Middle frontal gyrus (tissue), 1 donor: ENCODE data around the gene BNIPL.
A peak's percentile ranks its signal among the peaks of the same experiment; 100 is the strongest.

Experiments
- DNase-seq: peaks from one replicate; pipeline ENCODE4 v3.0.0-alpha.2; 2015; ENCODE audit warnings: low spot score; ENCODE audit errors: extremely low spot score

Gene BNIPL

DNA sequence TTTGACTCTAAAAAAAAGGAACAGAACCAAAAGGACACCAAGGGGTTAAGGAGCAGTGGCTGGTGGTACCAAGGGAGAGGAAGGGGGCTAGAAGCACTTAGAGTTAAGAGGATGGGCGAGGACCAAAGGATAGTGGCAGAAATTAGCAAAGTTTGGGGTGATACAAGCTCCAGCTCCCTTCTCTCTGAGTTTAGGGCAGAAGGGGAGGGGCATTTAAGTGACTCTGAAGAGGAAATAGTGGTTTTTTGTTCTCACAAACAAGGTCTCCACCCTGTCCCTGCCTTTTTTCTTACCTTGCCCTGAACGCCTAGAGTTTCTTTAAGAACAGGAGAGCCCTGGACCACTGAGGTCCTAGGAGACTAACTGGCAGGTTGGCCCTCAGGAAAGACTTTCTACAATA is 19.8 kb downstream of the BNIPL start:
- DNase-seq, result no peak

DNA sequence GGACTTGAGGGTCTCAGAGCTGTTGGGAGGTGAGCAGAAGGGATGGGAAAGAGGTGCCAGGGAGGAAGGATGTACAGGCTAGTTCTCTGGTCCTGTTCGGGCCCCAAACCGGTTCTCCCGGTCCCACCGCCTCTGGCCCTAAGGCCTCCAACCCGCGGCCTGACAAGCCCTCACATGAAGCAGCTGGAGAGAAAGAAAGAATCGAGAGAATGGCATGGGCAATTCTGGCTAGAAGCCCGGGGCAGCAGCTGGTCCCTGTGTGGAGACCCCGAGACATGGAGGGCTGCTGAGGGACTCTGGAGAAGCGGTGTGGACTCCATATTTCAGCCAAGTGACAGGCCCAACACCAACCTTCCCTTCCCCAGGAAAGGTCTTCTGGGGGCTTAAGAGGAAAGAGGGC is 22.3 kb downstream of the BNIPL start:
- DNase-seq, result no peak

DNA sequence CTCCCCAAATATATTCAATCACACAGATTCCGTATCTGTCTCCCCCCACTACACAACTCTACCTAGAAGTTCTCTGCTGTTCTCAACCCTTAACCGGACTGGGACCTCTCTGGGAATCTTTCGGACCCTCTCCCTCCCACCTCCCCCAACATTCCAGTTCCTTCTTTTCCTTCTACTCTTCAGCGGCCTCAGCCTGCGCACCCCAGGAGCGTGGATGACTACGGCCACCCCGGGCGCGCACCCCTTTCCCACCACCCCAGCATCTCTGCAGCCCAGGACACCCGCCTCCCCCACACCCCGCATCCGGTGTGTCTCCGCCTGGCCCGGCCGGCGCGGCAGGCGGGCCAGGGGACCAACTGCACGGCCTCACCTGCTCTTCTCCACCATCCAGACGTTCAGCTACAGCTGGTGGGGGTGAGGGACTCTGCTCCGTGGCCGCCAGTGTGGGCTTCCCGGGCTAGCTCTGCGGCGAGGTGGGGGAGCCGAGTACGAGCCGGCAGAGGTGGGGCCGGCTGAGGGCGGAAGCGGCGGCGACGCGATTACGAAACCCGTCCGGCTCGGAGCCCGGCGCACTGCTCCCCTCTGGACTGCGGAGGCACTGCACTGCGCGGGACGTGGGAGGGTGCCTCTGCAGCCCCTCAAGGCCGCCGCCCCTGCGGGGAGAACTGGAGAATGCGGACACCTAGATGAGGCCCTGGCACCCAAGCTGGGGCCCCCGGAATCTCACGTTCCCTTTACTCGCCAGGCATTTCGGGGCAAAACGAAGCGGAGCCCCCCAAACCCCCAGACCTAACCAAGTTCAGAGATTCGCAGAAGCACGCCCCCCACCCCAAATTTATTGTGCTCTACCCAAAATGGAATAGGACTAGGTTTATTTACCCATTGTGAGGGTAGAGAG is 23.0 kb downstream of the BNIPL start, which contains the start of gene CDC42SE1:
CDC42SE1 (minus strand) TSS at position 514 of the 898 bp plus-strand sequence. CDS start 3,892 bp downstream, outside the sequence.
- DNase-seq, result peak; percentile 72

DNA sequence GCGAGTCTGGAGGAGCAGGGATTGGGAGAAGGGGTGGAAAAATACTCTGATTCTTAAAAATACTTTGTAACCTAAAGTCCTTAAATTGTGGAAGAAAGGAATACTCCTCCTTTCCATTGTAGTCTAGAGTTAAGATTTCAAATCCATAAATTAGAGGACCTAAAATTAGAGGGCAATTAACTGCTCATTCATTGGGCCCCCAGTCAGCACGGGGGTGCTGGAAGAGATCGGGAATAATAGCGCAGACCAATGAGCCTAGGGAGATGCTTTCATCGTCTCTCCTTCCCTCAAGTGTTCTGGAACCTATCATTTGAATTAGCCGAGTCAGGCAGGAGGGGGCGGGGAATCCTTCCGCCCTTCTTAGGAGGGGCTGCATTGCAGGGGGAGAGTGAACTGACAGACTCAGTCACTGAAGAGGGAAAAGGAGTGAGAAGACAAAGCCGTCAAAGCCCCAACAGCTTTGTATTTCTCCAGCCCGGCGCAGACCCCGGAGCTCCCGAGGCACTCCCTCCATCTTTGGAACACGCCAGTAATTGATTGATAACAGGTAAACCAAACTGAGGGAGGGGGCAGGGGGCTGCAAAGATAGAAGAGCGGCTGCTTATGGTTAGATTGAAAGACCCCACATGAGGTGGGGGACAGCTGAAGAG is 23.7 kb downstream of the BNIPL start, which contains the start of gene MLLT11:
MLLT11 (plus strand) TSS at position 391 of the 650 bp plus-strand sequence. CDS start 6,828 bp downstream, outside the sequence.
- no peak for DNase-seq

DNA sequence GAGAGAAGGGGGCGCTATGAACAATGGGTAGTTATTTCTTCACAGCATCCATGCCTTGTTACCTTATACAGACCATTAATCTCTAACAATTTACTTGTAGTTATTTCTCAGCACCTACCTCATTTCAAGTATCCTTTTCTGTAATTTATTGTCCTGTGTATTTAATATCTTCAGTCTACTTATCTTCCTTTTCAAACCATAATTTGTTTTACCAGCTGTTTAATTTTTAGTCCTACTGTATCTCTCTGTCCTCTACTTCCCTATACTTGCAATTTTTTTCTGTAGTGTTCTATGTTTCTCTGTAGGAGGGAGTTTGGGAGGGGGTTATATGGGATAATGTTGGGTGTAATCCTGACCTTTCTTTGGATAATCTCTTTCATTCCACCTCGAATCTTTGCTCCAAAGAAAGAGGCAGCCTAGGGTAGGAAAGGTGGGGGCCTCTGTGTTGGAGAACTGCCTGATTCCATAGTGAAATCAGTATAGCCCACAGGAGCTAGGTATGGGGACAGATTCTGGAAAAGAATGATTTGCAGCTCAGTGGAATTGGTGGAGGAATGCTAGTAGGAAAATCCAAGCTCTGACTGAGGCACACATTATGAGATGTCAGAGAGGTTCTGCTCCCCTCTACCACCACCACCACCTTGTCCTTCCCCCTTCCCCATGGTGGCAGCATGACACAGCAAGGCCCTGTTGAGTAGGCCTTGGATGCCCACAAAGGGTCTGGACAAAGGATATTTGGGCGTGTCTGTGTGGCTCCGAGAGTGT is 24.5 kb downstream of the BNIPL start:
- DNase-seq, result no peak

DNA sequence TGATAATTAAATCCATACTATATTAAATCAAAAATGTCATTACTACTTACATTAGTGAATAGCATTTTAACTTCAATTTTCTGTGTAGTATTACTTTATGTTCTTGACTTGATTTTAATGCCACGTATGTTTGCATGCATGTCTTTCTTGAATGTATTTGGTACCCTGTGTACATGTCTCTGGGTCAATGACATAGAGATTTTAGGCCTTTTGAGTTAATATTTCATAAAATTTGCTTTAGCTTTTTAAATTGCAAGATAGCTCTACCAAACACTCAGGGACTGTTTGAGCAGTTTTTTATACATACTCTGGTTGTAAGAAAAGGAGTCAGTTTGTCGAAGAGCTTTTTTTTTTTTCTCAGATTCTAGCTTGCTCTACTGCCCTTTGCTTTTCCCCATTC is 25.3 kb downstream of the BNIPL start:
- DNase-seq, result no peak

DNA sequence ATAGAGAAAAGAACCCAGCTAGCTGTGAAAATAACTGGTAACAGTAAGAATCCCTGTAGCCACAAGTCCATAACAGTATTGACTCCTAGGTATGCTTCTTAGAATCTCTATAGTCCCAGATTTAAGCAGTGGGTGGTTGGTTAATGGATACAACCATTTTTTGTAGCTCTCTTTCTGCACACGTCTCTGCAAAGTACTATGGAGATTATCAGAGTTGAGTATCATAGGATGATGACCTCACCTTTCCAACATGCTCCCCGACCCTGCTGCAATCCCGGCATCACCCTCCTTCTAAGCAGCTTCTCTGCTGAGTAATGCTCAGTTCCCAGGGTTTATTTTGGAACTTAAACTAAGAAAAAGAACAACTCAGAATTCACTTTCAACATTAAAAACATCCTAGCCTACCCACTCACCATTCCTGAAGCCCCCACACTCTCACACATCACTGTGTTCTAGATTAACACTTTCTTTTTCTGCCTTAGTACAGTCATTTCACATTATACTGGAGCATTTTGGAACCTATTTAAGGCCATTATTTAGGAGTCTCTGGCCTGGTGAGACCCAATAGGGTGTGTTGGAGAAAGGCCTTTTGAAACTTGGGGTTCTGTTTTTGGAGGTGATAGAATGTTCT is 26.5 kb downstream of the BNIPL start:
- no peak for DNase-seq

DNA sequence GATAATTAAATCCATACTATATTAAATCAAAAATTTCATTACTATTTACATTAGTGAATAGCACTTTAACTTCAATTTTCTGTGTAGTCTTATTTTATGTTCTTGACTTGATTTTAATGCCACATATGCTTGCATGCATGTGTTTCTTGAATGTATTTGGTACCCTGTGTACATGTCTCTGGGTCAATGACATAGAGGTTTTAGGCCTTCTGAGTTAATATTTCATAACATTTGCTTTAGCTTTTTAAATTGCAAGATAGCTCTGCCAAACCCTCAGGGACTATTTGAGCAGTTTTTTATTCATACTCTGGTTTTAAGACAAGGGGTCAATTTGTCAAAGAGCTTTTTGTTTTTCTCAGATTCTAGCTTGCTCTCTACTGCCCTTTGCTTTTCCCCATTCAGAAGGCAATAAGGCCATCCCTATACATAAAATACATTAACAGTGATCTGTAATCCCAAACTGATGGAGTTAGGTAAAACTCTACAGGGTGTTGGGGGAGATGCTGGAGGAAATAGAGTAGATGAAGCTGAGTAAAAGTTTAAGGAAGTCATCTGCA is 28.8 kb downstream of the BNIPL start:
- DNase-seq, result no peak

DNA sequence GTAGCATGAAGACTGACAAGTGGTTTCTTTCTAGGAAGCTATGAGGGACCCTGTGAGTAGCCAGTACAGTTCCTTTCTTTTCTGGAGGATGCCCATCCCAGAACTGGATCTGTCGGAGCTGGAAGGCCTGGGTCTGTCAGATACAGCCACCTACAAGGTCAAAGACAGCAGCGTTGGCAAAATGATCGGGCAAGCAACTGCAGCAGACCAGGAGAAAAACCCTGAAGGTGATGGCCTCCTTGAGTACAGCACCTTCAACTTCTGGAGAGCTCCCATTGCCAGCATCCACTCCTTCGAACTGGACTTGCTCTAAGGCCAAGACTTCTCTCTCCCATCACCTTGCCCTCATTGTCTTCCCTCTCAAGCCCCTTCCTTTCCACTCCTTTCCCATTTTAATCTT is 30.8 kb downstream of the BNIPL start:
- no peak for DNase-seq

DNA sequence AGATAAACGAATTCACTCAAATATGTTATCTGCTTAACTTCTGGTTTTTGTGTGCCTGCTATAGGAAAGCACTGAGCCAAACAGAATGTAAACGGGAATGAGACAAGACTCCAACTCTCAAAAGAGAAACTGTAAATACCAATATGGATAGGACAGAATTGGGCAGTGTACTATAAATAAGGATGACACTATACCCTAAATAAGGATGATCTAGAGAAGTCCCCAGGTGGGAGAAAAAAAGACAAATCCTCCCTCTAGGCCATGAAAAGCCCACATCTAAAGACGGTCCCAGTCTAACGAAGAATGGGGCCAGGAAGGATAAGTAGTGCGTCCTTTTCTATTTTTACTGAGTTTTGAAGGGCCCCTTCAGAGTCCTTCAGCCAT is 32.7 kb downstream of the BNIPL start:
- DNase-seq, result no peak

DNA sequence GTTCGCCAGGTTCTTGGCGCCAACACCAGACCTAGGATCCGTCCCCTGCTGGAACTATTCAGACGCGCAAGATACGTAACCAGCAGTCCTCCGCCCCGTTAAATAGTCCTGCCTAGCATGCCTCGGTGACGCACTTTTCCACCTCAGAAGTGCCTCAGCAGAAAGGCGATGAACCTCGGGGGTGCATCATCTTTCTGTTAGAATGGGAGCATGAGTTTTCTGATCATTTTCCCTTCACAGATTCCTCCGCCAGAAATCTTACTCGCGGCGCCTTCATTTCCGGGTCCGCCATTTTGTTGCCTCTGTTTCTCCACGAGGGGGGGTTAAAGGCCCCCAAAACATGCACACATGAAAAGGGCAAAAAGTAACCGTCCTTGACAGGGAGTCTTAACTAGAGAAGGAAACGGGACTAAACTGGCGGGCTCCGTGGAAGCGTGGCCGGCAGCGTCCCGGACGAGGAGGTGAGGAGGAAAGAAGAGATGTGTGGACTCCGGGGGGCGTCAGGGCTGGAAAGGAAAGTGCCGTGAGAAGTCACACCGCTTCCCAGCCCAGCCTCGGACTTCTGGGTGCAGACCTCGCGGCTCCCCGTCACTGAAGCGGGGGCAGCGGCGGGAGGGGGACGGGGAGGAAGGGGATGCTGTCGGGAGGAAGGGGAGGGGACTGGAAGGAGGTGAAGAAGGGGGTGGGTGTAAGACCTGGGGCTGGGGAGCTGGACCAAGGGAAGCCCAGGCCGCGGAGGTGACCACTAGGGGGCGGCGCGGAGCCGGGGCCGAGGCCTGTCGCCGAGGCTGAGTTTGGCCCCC is 34.3 kb downstream of the BNIPL start, which contains the start of gene GABPB2:
GABPB2 (plus strand) TSS at position 288 of the 803 bp plus-strand sequence. CDS start 17,429 bp downstream, outside the sequence.
- DNase-seq, result peak; percentile 82

DNA sequence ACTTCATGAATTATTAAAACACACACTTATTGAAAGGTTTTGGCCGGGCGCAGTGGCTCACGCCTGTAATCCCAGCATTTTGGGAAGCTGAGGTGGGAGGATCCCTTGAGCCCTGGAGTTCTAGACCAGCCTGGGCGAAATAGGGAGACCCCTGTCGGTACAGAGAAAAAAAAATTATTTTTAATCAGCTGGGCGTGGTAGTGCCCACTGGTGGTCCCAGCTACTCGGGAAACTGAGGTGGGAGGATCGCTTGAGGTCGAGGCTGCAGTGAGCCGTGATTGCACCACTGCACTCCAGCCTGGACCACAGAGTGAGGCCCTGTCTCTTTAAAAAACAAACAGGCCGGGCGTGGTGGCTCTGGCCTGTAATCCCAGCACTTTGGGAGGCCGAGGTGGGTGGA is 35.8 kb downstream of the BNIPL start:
- DNase-seq, result no peak

DNA sequence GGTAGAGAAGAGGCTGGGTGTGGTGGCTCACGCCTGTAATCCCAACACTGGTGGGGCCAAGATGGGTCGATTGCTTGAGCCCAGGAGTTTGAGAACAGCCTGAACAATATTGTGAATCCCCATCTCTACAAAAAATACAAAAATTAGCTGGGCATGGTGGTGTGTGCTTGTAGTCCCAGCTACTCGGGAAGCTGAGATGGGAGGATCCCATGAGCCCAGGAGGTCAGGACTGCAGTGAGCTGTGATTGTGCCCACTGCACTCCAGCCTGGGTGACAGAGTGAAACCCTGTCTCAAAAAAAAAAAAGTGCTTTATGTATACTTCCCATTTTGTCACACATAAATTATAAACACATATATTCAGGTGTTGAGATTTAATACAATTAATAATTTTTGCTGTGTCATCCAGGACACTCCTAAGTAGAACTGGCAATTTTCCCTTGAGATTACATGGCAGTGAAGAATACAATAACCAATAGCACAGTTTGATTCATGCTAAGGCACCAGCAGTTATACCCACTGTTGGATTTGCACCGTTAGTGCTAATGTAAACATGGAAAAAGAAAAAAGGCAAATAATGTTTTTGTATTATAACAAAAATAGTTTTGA is 49.7 kb downstream of the BNIPL start:
- no peak for DNase-seq
